Measurements from ENCODE around the gene SHLD2.
"Not testable (repeated sequence)": the region's sequence is repeated elsewhere in the genome, so short reads cannot be mapped to it uniquely, and the experiment has no call there.

GRCh38 chr10:87219370-87219769 lies 124.4 kb downstream of the SHLD2 start:
- TF ChIP-seq CTCF (conservative IDR thresholded peaks at IDR 0.05); EZH2 (IDR thresholded peaks at IDR 0.05; ENCODE audit: low read depth): not testable (repeated sequence)
